Endothelial cell of umbilical vein (primary cell): Measurements from ENCODE around the gene EFHD1. TPM values are rescaled to one million over a fixed set of nuclear protein-coding genes. Genes with fewer than 3 reads are reported as not detected.

Experiments used
- BruUV-seq: library from RNA; stranded (reverse); fragments of 400-500 nt; replicated peaks from 2 replicates; lab custom pipeline; 2021; lab: Mats Ljungman, UMichigan
- CTCF ChIA-PET: fragments of 300-600, 350-600 bp; sonication (Branson Sonifier 250); formaldehyde crosslinking; loops from one replicate; lab custom pipeline; 2021; ENCODE audit warnings: antibody characterized with exemption, inconsistent platforms; lab: Charles Lee
- POLR2A ChIA-PET: fragments of 300-600, 350-600 bp; sonication (Branson Sonifier 250); formaldehyde crosslinking; loops from one replicate; lab custom pipeline; 2021; ENCODE audit warnings: antibody characterized with exemption, inconsistent platforms; lab: Charles Lee
- DNase-seq: peaks from one replicate; pipeline ENCODE4 v3.0.0-alpha.2; 2011; ENCODE audit warnings: low read depth, low spot score
- FAIRE-seq: peaks from 2 replicates; lab custom pipeline; 2011; peaks lifted over from hg19 to GRCh38; lab: Jason Lieb, UNC
- H2AFZ ChIP-seq: 2 replicates; pipeline ENCODE4 v1.6.0; 2012; ENCODE audit warnings: low read depth, low read length, control low read depth, inconsistent platforms
- H3K27ac ChIP-seq: 2 replicates; pipeline ENCODE4 v1.5.1; 2011; ENCODE audit warnings: low read depth, mild to moderate bottlenecking, control low read depth, low read length, moderate library complexity; ENCODE audit not compliant: insufficient read depth
- H3K27me3 ChIP-seq, 2 experiments: 2 replicates each; pipeline versions ENCODE4 v1.6.0 to v1.6.1; 2011; ENCODE audit warnings: low read length in 2 of 2, mixed read lengths in 1 of 2; ENCODE audit not compliant: control insufficient read depth in 2 of 2, insufficient read depth in 2 of 2
- H3K36me3 ChIP-seq, 2 experiments: 2 replicates in 1 of 2; 3 replicates in 1 of 2; pipeline ENCODE4 v1.5.1; 2011; ENCODE audit warnings: low read length in 2 of 2, mild to moderate bottlenecking in 1 of 2, moderate library complexity in 1 of 2; ENCODE audit not compliant: control insufficient read depth in 2 of 2, insufficient read depth in 2 of 2; ENCODE audit errors: extremely low read depth in 1 of 2
- H3K4me1 ChIP-seq: 3 replicates; pipeline ENCODE4 v1.5.1; 2011; ENCODE audit warnings: mild to moderate bottlenecking, low read length; ENCODE audit not compliant: control insufficient read depth, insufficient read depth; ENCODE audit errors: extremely low read depth
- H3K4me2 ChIP-seq: 2 replicates; pipeline ENCODE4 v1.6.1; 2011; ENCODE audit warnings: low read length, control low read depth, mixed read lengths; ENCODE audit not compliant: insufficient read depth
- H3K4me3 ChIP-seq, 3 experiments: fragments of 200-600 bp in 1 of 3; sonication (generic), shearing (Covaris generic) in 1 of 3; replicated peaks in 1 of 3; 2 replicates each; pipeline ENCODE4 v1.5.1; 2011 to 2016; ENCODE audit warnings: control low read depth in 3 of 3, low read length in 3 of 3, mild to moderate bottlenecking in 2 of 3, inconsistent platforms in 1 of 3, low read depth in 1 of 3, moderate library complexity in 1 of 3; ENCODE audit not compliant: insufficient read depth in 1 of 3
- H3K79me2 ChIP-seq: 2 replicates; pipeline ENCODE4 v1.6.0; 2012; ENCODE audit warnings: low read length, inconsistent platforms; ENCODE audit not compliant: control insufficient read depth, insufficient read depth
- H3K9ac ChIP-seq: replicated peaks from 2 replicates; pipeline ENCODE3; 2011; ENCODE audit warnings: low read length, control low read depth; ENCODE audit not compliant: insufficient read depth; ENCODE audit errors: extremely low read depth
- H3K9me1 ChIP-seq: replicated peaks from 3 replicates; pipeline ENCODE4 v1.6.0; 2011; ENCODE audit warnings: mild to moderate bottlenecking, low read length; ENCODE audit not compliant: control insufficient read depth, insufficient read depth; ENCODE audit errors: extremely low read depth
- H3K9me3 ChIP-seq: replicated peaks from 2 replicates; pipeline ENCODE4 v1.5.1; 2012; ENCODE audit warnings: low read length, inconsistent platforms; ENCODE audit not compliant: control insufficient read depth, insufficient read depth
- H4K20me1 ChIP-seq: replicated peaks from 2 replicates; pipeline ENCODE3; 2011; ENCODE audit warnings: mild to moderate bottlenecking, low read length; ENCODE audit not compliant: control insufficient read depth, insufficient read depth; ENCODE audit errors: extremely low read depth
- EZH2 ChIP-seq: IDR thresholded peaks from 2 replicates; pipeline ENCODE4 v1.6.1; 2012; ENCODE audit warnings: borderline replicate concordance, low read depth, mild to moderate bottlenecking, moderate library complexity, low read length, inconsistent platforms; ENCODE audit not compliant: severe bottlenecking
- FOS ChIP-seq: IDR thresholded peaks from 2 replicates; pipeline ENCODE4 v1.6.1; 2011; ENCODE audit warnings: mild to moderate bottlenecking, low read length, moderate library complexity, borderline replicate concordance; ENCODE audit not compliant: insufficient read depth
- GATA2 ChIP-seq: IDR thresholded peaks from 2 replicates; pipeline ENCODE4 v1.7.0; 2011; ENCODE audit warnings: low read depth, mild to moderate bottlenecking, moderate library complexity, mixed read lengths, low read length; ENCODE audit not compliant: insufficient read length, insufficient read depth
- JUN ChIP-seq: IDR thresholded peaks from 2 replicates; pipeline ENCODE4 v1.6.1; 2011; ENCODE audit warnings: borderline replicate concordance, low read depth; ENCODE audit not compliant: insufficient read length, insufficient read depth
- MYC ChIP-seq: IDR thresholded peaks from one replicate; pipeline ENCODE4 v1.6.1; 2011; ENCODE audit warnings: mild to moderate bottlenecking, low read depth, low read length
- dilution Hi-C: fragments of 300-500 bp; cut with MboI; formaldehyde crosslinking; loops from one replicate; pipeline ENCODE4 v1.15.0; 2019; ENCODE audit warnings: low sequenced_read_pairs; ENCODE audit not compliant: extremely low pct_ligation_motif_present
- intact Hi-C: fragments of 100-400 bp; cut with micrococcal nuclease; formaldehyde crosslinking; loops from one replicate; pipeline ENCODE4 v1.10.0; 2022
- polyA plus RNA-seq, 4 experiments: library from polyadenylated mRNA; depleted of rRNA in 3 of 4; stranded (reverse) in 3 of 4; unstranded in 1 of 4; fragments of >200 nt; gene quantifications; 2 replicates each; pipeline versions ENCODE4 v1.2.1 to v1.2.3, GENCODE V29; 2011 to 2012; ENCODE audit warnings: missing spikeins in 1 of 4
- total RNA-seq: library from RNA; stranded (reverse); gene quantifications from 2 replicates; pipeline ENCODE4 v1.2.3, GENCODE V29; 2021
- TF ChIP-seq, protein P1 (sequence below), 2 donors: IDR thresholded peaks; 1 replicate in 1 of 2; 2 replicates in 1 of 2; pipeline ENCODE4 v1.5.1; 2011; ENCODE audit warnings: low read length in 2 of 2, mild to moderate bottlenecking in 2 of 2, moderate library complexity in 2 of 2, control low read depth in 1 of 2, inconsistent platforms in 1 of 2, low read depth in 1 of 2; ENCODE audit not compliant: insufficient read depth in 1 of 2; ENCODE audit errors: extremely low read depth in 1 of 2
- TF ChIP-seq, protein P2 (sequence below): IDR thresholded peaks from 2 replicates; pipeline ENCODE4 v1.6.1; 2011; ENCODE audit not compliant: insufficient read depth, insufficient read length

EFHD1 gene
- total and polyA plus RNA-seq, 2 donors (not counting 3 experiments of a cell fraction or from before 2014, with no cell fraction given), result 0.18 TPM; not detected in 1

DNA sequence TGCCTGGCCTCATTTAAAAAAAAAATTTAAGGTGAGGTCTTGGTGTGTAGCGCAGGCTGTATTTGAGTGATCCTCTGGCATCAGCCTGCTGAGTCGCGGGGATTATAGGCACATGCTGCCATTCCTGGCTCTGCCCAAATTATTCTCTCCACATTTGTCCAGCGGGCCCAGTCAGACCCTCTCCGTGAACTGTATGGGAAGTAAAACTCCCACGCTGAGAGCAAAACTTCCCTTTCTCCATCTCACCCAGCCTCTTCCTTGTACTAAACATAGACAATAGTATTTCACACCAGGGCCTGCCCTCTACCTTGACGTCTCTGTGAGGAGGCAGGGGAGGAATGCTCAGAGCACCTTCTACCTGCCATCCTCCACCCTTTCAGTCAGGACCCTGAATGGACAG is 45.9 kb upstream of the EFHD1 start:
- no peaks in the 10 kb centered on the region for H3K9me1 ChIP-seq
- H2AFZ ChIP-seq, result no peak overlapping the region
- no peak overlapping the region for H3K9ac ChIP-seq
- intact Hi-C loops, result no loop called here
- H4K20me1 ChIP-seq, result no peaks in the 10 kb centered on the region
- H3K36me3 ChIP-seq, result no peaks in the 10 kb centered on the region
- no TSS peak for BruUV-seq
- no peak overlapping the region for H3K4me2 ChIP-seq
- H3K4me3 ChIP-seq, result no peak overlapping the region
- TF ChIP-seq, protein P1, sequence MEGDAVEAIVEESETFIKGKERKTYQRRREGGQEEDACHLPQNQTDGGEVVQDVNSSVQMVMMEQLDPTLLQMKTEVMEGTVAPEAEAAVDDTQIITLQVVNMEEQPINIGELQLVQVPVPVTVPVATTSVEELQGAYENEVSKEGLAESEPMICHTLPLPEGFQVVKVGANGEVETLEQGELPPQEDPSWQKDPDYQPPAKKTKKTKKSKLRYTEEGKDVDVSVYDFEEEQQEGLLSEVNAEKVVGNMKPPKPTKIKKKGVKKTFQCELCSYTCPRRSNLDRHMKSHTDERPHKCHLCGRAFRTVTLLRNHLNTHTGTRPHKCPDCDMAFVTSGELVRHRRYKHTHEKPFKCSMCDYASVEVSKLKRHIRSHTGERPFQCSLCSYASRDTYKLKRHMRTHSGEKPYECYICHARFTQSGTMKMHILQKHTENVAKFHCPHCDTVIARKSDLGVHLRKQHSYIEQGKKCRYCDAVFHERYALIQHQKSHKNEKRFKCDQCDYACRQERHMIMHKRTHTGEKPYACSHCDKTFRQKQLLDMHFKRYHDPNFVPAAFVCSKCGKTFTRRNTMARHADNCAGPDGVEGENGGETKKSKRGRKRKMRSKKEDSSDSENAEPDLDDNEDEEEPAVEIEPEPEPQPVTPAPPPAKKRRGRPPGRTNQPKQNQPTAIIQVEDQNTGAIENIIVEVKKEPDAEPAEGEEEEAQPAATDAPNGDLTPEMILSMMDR (IDR thresholded peaks at IDR 0.05; ENCODE audit: extremely low read depth in 1 of 2, insufficient read depth in 1 of 2, low read depth in 1 of 2, low read length in 2 of 2), result no peak
- TF ChIP-seq FOS (no peak), GATA2 (no peak)
- TF ChIP-seq, protein P2, sequence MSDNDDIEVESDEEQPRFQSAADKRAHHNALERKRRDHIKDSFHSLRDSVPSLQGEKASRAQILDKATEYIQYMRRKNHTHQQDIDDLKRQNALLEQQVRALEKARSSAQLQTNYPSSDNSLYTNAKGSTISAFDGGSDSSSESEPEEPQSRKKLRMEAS, result no peak
- dilution Hi-C loops, result no loop called here
- CTCF ChIA-PET, result no interaction called here
- POLR2A ChIA-PET, result no interaction called here
- H3K27me3 ChIP-seq, result no peaks in the 10 kb centered on the region
- H3K79me2 ChIP-seq, result no peaks in the 10 kb centered on the region
- no peak overlapping the region for H3K27ac ChIP-seq
- H3K9me3 ChIP-seq, result no peaks in the 10 kb centered on the region
- H3K4me1 ChIP-seq, result peaks cover 2% of the 10 kb centered on the region
- no peak for DNase-seq
- FAIRE-seq, result no peak

DNA sequence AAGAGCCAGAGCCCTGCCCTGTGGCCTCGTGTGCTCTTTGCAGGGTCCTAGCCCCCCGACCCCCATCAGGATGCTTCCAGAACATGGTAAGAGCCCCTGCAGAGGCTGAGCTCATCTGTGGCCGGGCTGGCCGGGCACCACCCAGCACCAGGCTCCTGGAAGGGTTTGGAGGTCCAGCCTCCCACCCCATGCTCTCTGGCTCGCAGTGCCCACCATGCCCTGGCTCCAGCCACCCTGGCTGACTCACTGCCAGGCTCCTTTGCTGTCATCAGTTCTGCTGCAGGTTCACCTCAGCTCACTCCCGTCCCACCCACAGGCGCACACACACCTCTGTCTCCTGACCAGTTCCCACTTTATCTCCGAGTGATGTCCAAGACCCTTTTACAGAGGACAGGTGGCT is 45.4 kb upstream of the EFHD1 start:
- FAIRE-seq (no peak), DNase-seq (no peak)
- Histone ChIP-seq H3K79me2 (no peaks in the 10 kb centered on the region), H3K27ac (no peak overlapping the region), H3K36me3 (no peaks in the 10 kb centered on the region), H3K4me2 (no peak overlapping the region), H4K20me1 (no peaks in the 10 kb centered on the region), H3K4me3 (no peak overlapping the region), H3K9me3 (no peaks in the 10 kb centered on the region), H3K27me3 (no peaks in the 10 kb centered on the region), H3K4me1 (peaks cover 7% of the 10 kb centered on the region), H2AFZ (no peak overlapping the region), H3K9ac (no peak overlapping the region), H3K9me1 (no peaks in the 10 kb centered on the region)
- POLR2A ChIA-PET, result no interaction called here
- intact Hi-C loops (no loop called here), dilution Hi-C loops (no loop called here)
- CTCF ChIA-PET, result no interaction called here
- BruUV-seq, result no TSS peak
- no peak for TF ChIP-seq EZH2
- no peak for TF ChIP-seq GATA2
- no peak for TF ChIP-seq MYC
- no peak for TF ChIP-seq JUN
